A673 (cell line): Measurements from ENCODE around the gene RNF212B. TPM values are rescaled to one million over a fixed set of nuclear protein-coding genes. Genes with fewer than 3 reads are reported as not detected.

Source experiments
- BruUV-seq: library from RNA; stranded (reverse); fragments of 400-500 nt; replicated peaks from 2 replicates; lab custom pipeline; 2021; lab: Mats Ljungman, UMichigan
- CTCF ChIA-PET: fragments of 300-600 bp; sonication (Branson Sonifier 250); formaldehyde crosslinking; loops from one replicate; lab custom pipeline; 2022; ENCODE audit warnings: antibody characterized with exemption; lab: Charles Lee
- POLR2A ChIA-PET: fragments of 300-600 bp; sonication (Branson Sonifier 250); formaldehyde crosslinking; loops from one replicate; lab custom pipeline; 2022; ENCODE audit warnings: antibody characterized with exemption; ENCODE audit not compliant: low non-redundant PET; lab: Charles Lee
- DNase-seq: peaks from one replicate; pipeline ENCODE4 v3.0.0-alpha.2; 2015; ENCODE audit warnings: low spot score
- H3K27ac ChIP-seq: fragments of 200-600 bp; sonication (generic); 2 replicates; pipeline ENCODE4 v1.5.1; 2016; ENCODE audit warnings: mixed run types, low read depth, mild to moderate bottlenecking, mixed read lengths, antibody characterized with exemption, low read length; ENCODE audit not compliant: poor library complexity, severe bottlenecking
- H3K27me3 ChIP-seq: fragments of 200-600 bp; sonication (generic); replicated peaks from 2 replicates; pipeline ENCODE4 v1.6.1; 2017; ENCODE audit warnings: mixed run types, low read depth, mild to moderate bottlenecking, mixed read lengths, antibody characterized with exemption, low read length; ENCODE audit not compliant: insufficient read depth, poor library complexity
- H3K36me3 ChIP-seq: fragments of 200-600 bp; sonication (generic); 2 replicates; pipeline ENCODE4 v1.6.1; 2016; ENCODE audit warnings: mixed run types, mild to moderate bottlenecking, mixed read lengths, antibody characterized with exemption, low read length; ENCODE audit not compliant: insufficient read depth, poor library complexity, severe bottlenecking
- H3K4me1 ChIP-seq: fragments of 200-600 bp; sonication (generic); 2 replicates; pipeline ENCODE4 v1.6.1; 2017; ENCODE audit warnings: mixed run types, mild to moderate bottlenecking, mixed read lengths, antibody characterized with exemption, low read length; ENCODE audit not compliant: insufficient read depth, poor library complexity, severe bottlenecking
- H3K4me3 ChIP-seq: fragments of 200-600 bp; sonication (generic); 2 replicates; pipeline ENCODE4 v1.5.1; 2016; ENCODE audit warnings: low read depth, mixed run types, mild to moderate bottlenecking, mixed read lengths, low read length; ENCODE audit not compliant: poor library complexity, severe bottlenecking
- H3K9me3 ChIP-seq: fragments of 200-600 bp; sonication (generic); 2 replicates; pipeline ENCODE4 v1.6.1; 2016; ENCODE audit warnings: mixed run types, low read depth, mild to moderate bottlenecking, mixed read lengths, antibody characterized with exemption, low read length; ENCODE audit not compliant: poor library complexity, severe bottlenecking
- EZH2 ChIP-seq: fragments of 200-600 bp; sonication (generic); IDR thresholded peaks from 2 replicates; pipeline ENCODE4 v1.6.1; 2017; ENCODE audit warnings: borderline replicate concordance, low read depth, mild to moderate bottlenecking, mixed read lengths, antibody characterized with exemption, low read length; ENCODE audit not compliant: poor library complexity, severe bottlenecking
- intact Hi-C: fragments of 100-400 bp; cut with micrococcal nuclease; formaldehyde crosslinking; loops from one replicate; pipeline ENCODE4 v1.10.0; 2022; ENCODE audit not compliant: unreplicated experiment
- total RNA-seq: library from RNA; stranded (reverse); gene quantifications from 2 replicates; pipeline ENCODE4 v1.2.3, GENCODE V29; 2021
- TF ChIP-seq, protein P1 (sequence below): fragments of 300-800, 200-600 bp; sonication (generic); conservative IDR thresholded peaks from 2 replicates; pipeline ENCODE4 v1.5.1; 2017; ENCODE audit warnings: low read depth, mild to moderate bottlenecking, antibody characterized with exemption, low read length, moderate library complexity, mixed read lengths

The RNF212B gene
- total RNA-seq, 1 experiment from 2014 or later, result not detected

DNA sequence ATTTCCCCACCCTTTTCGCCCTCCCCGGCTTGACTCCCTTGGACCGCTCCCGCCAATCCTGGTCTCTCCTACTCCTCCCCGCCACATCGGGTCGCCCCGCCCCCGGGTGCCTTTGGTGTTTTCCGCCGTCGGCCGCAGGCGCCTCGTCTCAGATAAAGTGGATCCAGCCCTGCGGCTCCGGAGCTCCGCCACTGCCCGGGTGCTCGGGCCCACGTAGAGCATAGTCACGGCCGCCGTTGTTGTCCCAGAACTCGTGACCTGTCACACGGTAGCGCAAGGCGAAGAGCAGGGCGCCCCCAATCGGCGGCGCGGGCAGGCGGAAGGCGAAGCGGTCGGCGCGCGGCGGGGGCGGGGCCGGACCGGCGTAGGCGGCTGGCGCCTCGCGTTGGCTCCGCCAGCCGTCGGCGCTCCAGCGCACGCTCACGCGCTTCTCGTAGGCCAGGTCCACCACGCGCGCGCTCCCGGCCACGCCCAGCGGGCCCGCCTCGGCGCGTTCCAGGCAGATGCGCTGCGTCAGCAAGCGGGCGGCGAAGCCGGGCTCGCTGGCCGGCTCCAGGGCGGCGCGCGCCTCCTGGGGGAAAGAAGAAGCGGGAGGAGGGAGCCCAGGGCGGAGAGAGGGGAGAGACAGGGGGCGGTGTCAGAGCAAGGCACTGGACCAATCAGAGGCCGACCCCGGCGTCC is 63.7 kb downstream of the RNF212B start:
- no peaks in the 10 kb centered on the region for H3K9me3 ChIP-seq
- H3K36me3 ChIP-seq, result peaks cover 3% of the 10 kb centered on the region
- TF ChIP-seq, protein P1, sequence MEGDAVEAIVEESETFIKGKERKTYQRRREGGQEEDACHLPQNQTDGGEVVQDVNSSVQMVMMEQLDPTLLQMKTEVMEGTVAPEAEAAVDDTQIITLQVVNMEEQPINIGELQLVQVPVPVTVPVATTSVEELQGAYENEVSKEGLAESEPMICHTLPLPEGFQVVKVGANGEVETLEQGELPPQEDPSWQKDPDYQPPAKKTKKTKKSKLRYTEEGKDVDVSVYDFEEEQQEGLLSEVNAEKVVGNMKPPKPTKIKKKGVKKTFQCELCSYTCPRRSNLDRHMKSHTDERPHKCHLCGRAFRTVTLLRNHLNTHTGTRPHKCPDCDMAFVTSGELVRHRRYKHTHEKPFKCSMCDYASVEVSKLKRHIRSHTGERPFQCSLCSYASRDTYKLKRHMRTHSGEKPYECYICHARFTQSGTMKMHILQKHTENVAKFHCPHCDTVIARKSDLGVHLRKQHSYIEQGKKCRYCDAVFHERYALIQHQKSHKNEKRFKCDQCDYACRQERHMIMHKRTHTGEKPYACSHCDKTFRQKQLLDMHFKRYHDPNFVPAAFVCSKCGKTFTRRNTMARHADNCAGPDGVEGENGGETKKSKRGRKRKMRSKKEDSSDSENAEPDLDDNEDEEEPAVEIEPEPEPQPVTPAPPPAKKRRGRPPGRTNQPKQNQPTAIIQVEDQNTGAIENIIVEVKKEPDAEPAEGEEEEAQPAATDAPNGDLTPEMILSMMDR, result peak; percentile 71
- no peak for TF ChIP-seq EZH2
- H3K27me3 ChIP-seq, result no peaks in the 10 kb centered on the region
- peaks cover 24% of the 10 kb centered on the region for H3K4me1 ChIP-seq
- intact Hi-C loops, result no loop called here
- no TSS peak for BruUV-seq
- DNase-seq, result peak; percentile 99
- peak overlapping the region; percentile 87 for H3K27ac ChIP-seq
- CTCF ChIA-PET, result interaction anchor here (0.8 to 1.0 kb wide), 4 partner anchors 17 to 232 kb away, joined by 3 to 7 read pairs (median 4); partner anchors contain the start of gene PABPN1
- peak overlapping the region; percentile 65 for H3K4me3 ChIP-seq
- POLR2A ChIA-PET, result interaction anchor here (0.6 kb wide), 1 partner anchor 385 kb away, joined by 6 read pairs; no protein-coding TSS in a partner anchor

DNA sequence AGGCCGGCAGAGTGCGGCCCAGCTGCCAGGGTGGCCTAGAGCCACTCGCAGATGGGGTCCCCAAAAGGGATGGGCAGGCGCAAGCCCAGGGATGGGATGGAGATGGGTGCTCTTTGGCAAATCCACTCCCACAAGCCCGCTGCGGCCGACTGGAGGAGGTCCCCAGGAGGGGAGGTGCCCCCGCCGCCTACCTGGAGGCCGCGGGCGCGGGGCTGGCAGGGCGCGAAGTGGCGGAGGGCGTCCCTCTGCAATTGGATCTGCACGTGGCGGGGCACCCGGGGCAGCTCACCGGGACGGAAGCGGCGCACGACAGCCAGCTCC is 64.2 kb downstream of the RNF212B start:
- intact Hi-C loops, result no loop called here
- BruUV-seq, result no TSS peak

DNA sequence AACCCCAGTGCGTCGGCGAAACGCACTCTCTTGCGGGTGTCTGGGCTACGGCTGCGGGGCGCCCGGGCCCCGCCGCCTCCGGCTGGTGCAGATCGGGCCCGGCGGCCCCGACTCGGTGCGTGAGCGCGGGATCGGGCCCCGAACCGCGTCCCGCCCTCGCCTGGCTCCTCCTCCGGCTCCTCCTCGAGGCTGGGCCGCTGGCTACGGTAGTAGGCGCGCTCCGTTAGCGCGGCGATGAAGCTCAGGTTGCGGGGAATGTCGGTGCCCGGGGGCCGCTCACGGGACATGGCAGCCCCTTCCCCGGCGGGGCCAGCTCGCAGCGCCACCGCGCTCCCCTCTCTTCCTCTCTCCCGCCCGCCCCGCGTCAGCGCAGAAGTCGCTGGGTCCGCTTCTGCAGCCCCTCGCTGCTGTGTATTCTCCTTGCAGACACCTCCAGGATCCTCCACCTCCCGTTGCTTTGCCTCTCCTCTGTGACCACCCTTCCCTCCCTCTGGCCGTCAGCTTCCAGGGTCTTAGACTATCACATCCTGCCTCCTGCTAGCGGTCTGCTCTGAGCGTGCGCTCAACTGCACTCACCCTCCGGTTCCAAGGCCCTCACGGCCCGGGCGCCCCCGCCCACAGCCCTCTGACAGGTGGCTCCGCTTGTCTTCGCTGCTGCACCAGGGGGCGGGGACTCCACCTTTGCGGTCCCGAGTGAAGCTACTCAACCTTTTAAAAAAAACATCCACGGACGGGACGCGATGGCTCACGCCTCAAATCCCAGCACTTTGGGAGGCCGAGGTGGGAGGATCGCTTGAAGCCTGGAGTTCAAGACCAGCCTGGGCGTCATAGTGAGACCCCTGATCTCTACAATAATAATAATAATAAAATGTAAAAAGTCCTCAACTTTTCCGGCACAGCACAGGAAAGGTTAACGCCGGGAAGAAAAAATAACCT is 64.8 kb downstream of the RNF212B start, which contains the start of gene PPP1R3E:
PPP1R3E (minus strand) TSS at position 570 of the 936 bp plus-strand sequence; CDS start at position 287, 283 bp downstream.
- H3K4me3 ChIP-seq, result peak within 1 kb of the TSS; percentile 65
- peak; percentile 63 for DNase-seq
- H3K4me1 ChIP-seq, result peaks cover 27% of the 10 kb centered on the region
- H3K9me3 ChIP-seq, result no peaks in the 10 kb centered on the region
- no peaks in the 10 kb centered on the region for H3K27me3 ChIP-seq
- peak within 1 kb of the TSS; percentile 87 for H3K27ac ChIP-seq
- peaks cover 3% of the 10 kb centered on the region for H3K36me3 ChIP-seq
- POLR2A ChIA-PET, result interaction anchor here (0.6 kb wide), 1 partner anchor 386 kb away, joined by 6 read pairs; no protein-coding TSS in a partner anchor
- intact Hi-C loops, result no loop called here
- CTCF ChIA-PET, result no interaction called here
- BruUV-seq, result no TSS peak
- TF ChIP-seq, protein P1, result no peak
- no peak for TF ChIP-seq EZH2

More for the DNA sequence above, 64.2 kb downstream of the RNF212B start:
- ChIA-PET POLR2A (interaction anchor here (0.6 kb wide), 1 partner anchor 386 kb away, joined by 6 read pairs; no protein-coding TSS in a partner anchor), CTCF (no interaction called here)
- Histone ChIP-seq H3K4me3 (peak overlapping the region; percentile 65), H3K27ac (peak overlapping the region; percentile 87), H3K4me1 (peaks cover 24% of the 10 kb centered on the region), H3K9me3 (no peaks in the 10 kb centered on the region), H3K27me3 (no peaks in the 10 kb centered on the region), H3K36me3 (peaks cover 3% of the 10 kb centered on the region)
- TF ChIP-seq, protein P1, result no peak
- TF ChIP-seq EZH2, result no peak
- no peak for DNase-seq
